HG03045 (cell line): ENCODE results near the gene RPL13A.

Experiments
- ATAC-seq: cut with Tn5 transposase; IDR thresholded peaks from one replicate; pipeline ENCODE4 v1.9.1; 2021; ENCODE audit warnings: mild to moderate bottlenecking, moderate library complexity; ENCODE audit not compliant: unreplicated experiment

Gene RPL13A

GRCh38 chr19:49479975-49480628, 7.3 kb upstream of the RPL13A start:
- ATAC-seq = no peak

GRCh38 chr19:49481020-49481683, 6.3 kb upstream of the RPL13A start:
- ATAC-seq = no peak

- ATAC-seq = no peak
Observed at GRCh38 chr19:49486232-49486631, 1.2 kb upstream of the RPL13A start.

GRCh38 chr19:49486710-49487276, 615 bp upstream of the RPL13A start:
- peak; percentile 2 for ATAC-seq

- ATAC-seq = no peak
Observed at GRCh38 chr19:49488046-49488862, 846 bp downstream of the RPL13A start.

GRCh38 chr19:49488863-49489537, 1.6 kb downstream of the RPL13A start:
- no peak for ATAC-seq

GRCh38 chr19:49489601-49490167, 2.3 kb downstream of the RPL13A start:
- ATAC-seq = no peak

- ATAC-seq = no peak
Observed at GRCh38 chr19:49490287-49491029, 3.0 kb downstream of the RPL13A start.

- no peak for ATAC-seq
Observed at GRCh38 chr19:49491030-49491803, 3.8 kb downstream of the RPL13A start.

GRCh38 chr19:49491804-49492572, 4.6 kb downstream of the RPL13A start:
- ATAC-seq = no peak

- ATAC-seq = no peak
Observed at GRCh38 chr19:49492573-49493405, 5.4 kb downstream of the RPL13A start.

- no peak for ATAC-seq
Observed at GRCh38 chr19:49496574-49497008, 9.2 kb downstream of the RPL13A start.

GRCh38 chr19:49497047-49497788, 9.8 kb downstream of the RPL13A start:
- ATAC-seq = no peak

- no peak for ATAC-seq
Observed at GRCh38 chr19:49497789-49498103, 10.3 kb downstream of the RPL13A start.

- ATAC-seq = no peak
Observed at GRCh38 chr19:49498475-49498874, 11.1 kb downstream of the RPL13A start.

- ATAC-seq = no peak
Observed at GRCh38 chr19:49499030-49499670, 11.7 kb downstream of the RPL13A start.
